Head of caudate nucleus (tissue), 42 donors: Measurements from ENCODE around the gene ANKLE2.
"Not testable (repeated sequence)": the region's sequence is repeated elsewhere in the genome, so short reads cannot be mapped to it uniquely, and the experiment has no call there.

Experiments used
- DNase-seq, 42 donors: peaks; one replicate each; pipeline versions ENCODE4 v3.0.0 to v3.0.0-alpha.2; 2020 to 2021; ENCODE audit warnings: mixed read lengths in 7 of 42
- intact Hi-C: fragments of 100-400 bp; cut with DNase I; formaldehyde crosslinking; loops from one replicate; pipeline ENCODE4 v1.15.0; 2022

Gene ANKLE2

DNA sequence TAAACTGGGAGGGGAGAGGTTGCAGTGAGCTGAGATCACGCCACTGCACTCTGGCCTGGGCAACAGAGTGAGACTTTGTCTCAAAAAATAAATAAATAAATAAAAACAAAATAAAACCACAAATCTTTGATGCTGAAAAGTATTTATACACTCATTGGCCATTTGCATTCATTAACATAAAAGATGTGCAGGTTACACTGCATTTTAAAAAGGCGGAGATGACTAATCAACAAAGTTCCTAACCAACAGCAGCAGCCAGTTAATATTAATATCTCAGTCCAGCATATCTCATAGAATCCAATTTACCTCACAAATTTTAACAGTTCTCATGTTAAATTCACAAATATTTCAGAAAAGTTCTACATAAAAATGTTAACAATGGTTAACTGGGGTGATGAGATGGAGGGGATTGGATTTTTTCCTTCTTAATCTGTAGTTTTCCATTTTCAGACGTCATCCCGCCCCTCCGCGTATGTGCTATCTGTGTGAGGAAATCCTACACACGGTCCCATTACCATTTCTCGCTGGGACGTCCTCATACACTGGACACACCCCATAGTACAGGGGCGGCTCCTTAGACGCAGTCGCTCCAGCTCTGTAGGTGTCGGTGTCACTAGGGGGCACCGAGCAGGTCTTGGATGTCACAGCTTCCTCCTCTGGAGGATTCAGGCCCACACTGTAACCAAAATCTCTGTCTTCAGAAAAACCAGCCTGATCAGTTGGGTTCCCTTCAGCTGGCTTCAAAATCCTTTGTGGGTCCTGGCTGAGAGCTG, 7.3 kb downstream of the ANKLE2 start:
- DNase-seq, result no peak
- intact Hi-C loops, result no loop called here

DNA sequence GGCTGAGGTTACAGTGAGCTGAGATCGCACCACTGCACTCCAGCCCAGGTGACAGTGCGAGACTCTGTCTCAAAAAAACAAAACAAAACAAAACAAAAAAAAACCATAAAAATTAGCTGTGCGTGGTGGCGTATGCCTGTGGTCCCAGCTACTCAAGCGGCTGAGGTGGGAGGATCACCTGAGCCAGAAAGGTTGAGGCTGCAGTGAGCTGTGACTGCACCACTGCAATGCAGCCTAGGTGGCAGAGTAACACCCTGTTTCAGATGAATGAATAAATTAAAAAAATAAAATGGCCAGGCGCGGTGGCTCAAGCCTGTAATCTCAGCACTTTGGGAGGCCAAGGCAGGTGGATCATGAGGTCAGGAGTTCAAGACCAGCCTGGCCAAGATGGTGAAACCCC, 8.0 kb downstream of the ANKLE2 start:
- intact Hi-C loops, result not testable (repeated sequence)
- DNase-seq, result peak in 7 of 42 donors; percentile 34 to 55 (median 41)

- no peak for DNase-seq
- intact Hi-C loops, result no loop called here
Observed at GRCh38 chr12:132748319-132748718, 13.3 kb downstream of the ANKLE2 start.

DNA sequence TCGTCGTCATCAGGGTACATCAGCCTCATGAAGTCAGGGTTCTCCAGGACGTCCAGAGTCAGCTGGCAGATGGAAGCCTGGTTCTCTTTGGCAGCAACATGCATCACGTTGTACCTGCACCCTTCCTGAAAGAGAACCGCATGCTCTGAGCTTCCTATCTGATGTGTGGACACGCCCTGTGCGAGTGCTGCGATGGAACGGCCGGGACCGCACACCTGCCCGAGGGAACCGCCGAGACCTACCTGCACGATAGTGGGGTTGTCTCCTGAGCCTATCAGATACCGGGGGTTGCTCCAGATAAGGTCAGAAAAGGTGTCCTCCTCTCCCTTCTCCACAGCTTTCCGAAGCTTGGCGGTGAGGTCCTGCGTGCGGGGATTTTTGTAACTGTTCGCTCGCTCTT, 13.7 kb downstream of the ANKLE2 start:
- intact Hi-C loops, result no loop called here
- no peak for DNase-seq

DNA sequence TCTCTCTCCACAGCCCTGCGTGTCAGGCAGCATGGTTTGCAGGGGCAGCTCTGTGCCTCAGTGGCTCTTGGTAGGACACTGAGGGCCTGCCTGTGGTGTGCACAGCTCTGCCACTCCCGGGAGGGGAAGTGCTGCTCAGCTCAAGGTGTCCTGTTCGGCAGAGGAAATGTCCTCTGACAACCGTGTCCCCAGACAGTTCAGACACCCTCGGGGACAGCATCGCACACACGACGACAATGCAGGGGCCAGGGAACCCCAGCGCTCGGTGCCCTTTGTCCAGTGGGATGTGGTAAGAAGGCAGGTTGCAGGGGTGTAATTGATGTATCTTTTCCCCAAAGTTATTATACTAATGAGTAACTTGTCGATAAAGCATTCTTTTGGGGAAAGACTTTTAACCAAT, 14.2 kb downstream of the ANKLE2 start:
- no peak for DNase-seq
- intact Hi-C loops, result no loop called here

DNA sequence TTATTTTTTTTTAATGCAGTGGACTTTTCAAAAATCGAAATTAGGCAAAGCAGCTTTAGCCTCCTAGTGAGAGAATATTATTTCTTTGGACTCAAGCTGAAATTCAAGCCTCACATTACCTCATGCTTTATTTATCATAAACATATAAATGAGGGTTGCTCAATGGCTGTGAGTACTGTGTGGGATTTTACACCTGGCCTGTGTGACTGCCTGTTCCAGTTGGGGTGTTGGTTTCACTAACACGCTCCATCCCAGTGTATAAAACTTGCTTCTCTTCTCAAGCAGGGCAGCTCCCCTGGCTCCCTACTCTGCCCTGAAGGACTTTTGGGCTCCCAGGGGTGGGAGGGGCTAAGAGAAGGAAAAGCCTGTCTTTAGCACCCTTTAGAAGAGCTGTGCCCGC, 15.0 kb downstream of the ANKLE2 start:
- intact Hi-C loops, result no loop called here
- no peak for DNase-seq

DNA sequence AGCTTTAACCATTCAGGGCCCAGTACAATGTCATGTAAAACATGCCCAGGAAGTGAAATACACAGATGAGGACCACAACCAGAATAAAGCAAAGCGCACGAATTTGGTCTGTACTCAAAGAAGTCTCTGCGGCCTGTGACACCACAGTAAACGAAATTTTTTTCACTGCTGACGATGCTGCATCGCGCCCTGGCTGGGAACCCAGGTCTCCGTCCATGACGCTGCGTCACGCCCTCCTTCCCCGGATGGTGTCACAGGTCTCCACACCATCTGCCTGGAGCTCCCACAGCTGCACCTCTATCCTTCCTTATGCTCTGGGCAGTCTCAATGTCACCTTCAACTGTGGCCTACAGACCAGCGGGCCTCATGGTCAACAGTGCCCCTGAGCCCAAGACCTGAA, 17.8 kb downstream of the ANKLE2 start:
- intact Hi-C loops, result no loop called here
- DNase-seq, result no peak

DNA sequence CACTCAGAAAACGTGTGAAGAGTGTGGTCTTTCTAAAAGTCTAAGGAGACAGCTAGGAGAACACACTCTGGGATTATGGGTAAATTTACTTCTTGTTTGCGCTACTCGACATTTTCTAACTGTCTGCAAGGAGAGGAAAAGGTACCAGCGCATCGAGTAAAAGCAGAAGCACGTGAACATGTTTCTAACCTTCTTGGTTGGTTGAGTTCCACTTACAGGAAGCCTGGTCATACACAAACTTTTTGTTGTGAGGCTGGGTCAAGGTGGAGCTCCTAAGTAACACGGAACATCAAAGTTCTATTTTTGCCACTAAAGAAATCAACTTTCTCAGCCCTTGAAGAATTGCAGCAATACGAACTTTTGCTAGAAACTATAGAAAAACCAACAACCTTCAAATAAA, 20.0 kb downstream of the ANKLE2 start:
- intact Hi-C loops, result no loop called here
- no peak for DNase-seq

DNA sequence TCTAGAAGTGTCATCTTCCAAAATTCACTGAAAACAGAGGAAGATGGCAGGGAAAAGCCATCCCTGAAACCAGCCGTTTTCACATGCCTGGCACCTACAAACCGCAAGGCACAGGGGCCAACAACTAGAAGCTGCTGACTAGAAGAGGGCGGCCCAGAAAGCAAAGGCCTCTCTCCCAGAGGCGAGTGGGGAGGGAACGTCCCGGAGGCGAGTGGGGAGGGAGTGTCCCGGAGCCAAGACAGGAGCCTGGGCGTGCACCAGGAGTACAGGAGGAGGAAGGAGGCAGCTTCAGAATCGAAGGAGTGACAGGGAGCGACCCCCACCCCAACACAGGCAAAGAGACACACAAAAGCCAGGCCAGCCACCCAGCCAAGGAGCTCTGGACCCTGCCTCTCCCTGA, 21.0 kb downstream of the ANKLE2 start:
- no peak for DNase-seq
- intact Hi-C loops, result no loop called here

DNA sequence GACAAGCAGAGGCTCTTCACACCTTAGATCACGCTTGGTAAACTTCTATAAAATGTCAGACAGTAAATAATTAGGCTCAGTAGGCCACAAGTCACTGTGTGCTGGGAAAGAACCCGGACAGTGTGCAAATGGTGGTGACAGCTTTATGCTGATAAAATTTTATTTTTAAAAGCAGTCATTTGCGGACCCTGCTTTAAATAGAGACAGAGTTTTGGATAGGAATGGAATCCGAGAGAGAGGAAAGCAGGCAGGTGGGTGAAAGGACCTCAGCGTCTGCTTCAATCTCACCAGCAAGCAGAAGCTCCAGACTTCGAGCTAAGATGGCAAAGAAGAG, 21.4 kb downstream of the ANKLE2 start:
- DNase-seq, result no peak
- intact Hi-C loops, result no loop called here

DNA sequence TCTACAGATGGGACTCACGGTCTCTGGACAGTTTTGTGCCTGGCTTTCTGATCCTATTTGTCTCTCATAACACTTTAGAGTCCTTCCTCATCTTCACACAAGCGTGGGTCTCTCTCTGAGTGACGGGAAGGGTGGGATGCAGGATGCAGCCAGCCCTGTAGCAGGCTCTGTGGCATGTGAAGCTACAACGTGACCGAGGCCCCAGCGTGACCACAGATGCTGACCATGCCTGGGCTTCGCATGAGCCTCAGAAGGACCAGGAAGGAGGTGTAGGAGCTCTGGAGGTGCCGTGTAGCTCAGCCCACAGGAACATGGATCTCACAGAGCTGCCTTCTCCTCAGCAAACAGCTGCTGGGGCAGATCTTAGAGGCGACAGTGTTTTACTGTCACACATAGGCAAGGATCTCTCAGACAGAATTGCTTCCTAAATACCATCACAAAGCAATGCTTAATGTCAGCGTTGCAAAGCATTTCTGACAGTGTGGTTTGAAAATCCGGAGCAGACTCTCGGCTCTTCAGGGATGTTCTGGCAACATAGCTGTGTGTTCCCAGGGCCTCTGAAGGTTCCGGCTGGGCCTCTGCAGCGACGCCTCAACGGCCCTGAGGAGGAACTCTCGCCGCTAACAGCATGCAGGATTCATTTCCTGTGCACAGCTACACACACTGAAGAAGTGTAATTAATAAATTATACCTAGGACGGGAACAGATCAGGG, 21.9 kb downstream of the ANKLE2 start:
- DNase-seq, result no peak
- intact Hi-C loops, result no loop called here

DNA sequence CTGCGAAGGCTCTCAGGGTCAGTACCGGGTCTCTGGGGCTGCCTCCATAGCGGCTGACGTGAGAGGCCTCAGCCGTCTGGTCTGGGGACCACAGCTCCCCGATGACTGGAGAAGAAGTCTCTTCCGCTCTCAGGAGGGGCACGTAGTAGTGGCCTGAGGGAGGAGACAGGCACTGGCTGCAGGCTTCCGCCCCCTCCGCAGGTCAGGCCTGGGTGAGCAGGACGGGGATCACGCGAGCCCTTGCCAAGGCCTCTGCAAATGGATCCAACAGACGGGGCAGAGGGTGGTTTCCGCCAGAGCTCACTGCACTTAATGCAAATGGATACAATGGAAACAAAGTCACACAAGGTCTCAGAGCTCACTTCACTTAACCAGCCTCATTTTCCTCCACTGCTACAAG, 24.7 kb downstream of the ANKLE2 start:
- intact Hi-C loops, result no loop called here
- no peak for DNase-seq

- no peak for DNase-seq
- intact Hi-C loops, result no loop called here
Observed at GRCh38 chr12:132736378-132736777, 25.3 kb downstream of the ANKLE2 start.

DNA sequence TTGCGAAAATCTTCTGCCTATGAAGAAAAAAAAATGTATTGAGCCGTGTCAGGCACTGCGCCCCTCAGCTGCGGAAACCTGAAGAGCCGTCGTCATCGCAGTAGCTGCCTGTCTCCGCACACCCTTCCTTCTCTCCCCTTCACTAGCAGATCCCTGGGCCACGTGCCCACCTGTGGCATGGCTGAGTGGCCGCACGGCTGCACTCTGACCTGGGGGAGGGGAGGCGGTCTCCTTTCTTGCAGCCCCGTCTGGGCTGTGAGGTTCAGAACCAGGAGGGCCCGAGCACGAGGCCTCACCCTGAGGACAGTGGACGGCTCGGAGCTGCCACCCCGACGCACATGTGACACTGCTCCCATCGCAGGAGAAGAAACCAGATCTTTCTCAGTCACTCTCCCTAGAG, 26.1 kb downstream of the ANKLE2 start:
- no peak for DNase-seq
- intact Hi-C loops, result no loop called here

- intact Hi-C loops, result no loop called here
- no peak for DNase-seq
Observed at GRCh38 chr12:132734206-132734605, 27.4 kb downstream of the ANKLE2 start.

DNA sequence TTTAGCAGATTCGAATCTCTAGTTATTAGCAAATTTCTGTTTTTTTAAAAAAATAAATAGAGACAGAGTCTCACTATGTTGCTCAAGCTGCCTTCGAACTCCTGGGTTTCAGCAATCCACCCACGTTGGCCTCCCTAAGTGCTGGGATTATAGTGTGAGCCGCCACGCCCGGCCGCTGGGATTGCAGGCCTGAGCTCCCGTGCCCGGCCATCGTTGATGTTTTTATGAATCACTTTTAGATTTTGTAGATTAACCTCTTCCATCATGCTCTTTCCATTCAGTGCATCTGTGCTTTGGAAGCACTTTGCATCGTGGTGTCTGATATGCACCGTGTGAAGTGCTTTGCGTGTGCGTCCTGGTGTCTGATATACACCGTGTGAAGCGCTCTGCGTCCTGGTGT, 30.1 kb downstream of the ANKLE2 start:
- DNase-seq, result no peak
- intact Hi-C loops, result no loop called here

- DNase-seq, result no peak
- intact Hi-C loops, result no loop called here
Observed at GRCh38 chr12:132730353-132730752, 31.3 kb downstream of the ANKLE2 start.

DNA sequence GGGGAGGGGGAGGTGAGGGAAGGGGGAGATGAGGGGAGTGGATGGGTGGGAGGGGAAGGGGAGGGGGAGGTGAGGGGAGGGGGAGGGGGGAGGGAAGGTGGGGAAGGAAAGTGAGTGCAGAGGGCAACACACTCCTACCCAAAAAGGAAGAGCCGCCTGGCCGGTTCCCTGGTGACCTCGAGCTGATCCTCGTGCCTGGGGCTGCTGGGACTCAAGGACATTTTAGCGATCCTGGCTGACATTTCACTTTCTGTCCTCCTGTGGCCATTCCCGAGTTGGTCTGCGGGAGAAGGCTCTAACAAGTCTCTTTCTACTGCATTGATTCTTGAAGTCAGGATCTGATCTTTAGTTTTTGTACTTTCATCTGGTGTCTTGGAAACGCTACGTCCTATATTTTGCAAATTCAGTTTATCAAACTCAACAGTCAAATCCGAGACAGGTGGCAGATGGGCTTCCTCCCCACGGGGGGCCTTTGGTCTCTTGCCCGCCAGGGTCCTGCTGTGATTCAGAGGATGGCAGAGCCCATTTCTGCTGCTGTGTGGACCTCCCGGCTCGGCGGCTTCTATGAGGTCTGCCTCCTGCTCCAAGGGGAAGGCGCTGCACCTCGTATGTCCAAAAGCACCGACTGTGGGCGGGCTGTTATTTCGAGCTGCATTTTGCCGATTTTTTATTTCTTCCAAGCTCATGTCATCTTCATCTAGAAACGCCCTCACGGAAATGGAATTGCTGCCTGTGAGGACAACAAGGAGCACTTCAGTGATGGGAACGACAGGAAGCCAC, 31.9 kb downstream of the ANKLE2 start:
- intact Hi-C loops, result no loop called here
- DNase-seq, result peak in 21 of 42 donors; percentile 9 to 66 (median 33)

- DNase-seq, result no peak
- intact Hi-C loops, result no loop called here
Observed at GRCh38 chr12:132728502-132728901, 33.1 kb downstream of the ANKLE2 start.

- no peak for DNase-seq
- intact Hi-C loops, result no loop called here
Observed at GRCh38 chr12:132727091-132727794, 34.4 kb downstream of the ANKLE2 start.
